KMS-11 (cell line): ENCODE data around the gene NFATC1.

Source experiments
- H2AFZ ChIP-seq: fragments of 200-600 bp; sonication (generic); 2 replicates; pipeline ENCODE4 v1.6.1; 2016; ENCODE audit warnings: antibody characterized with exemption, mixed run types, low read depth
- H3K27ac ChIP-seq: fragments of 200-600 bp; sonication (generic); 2 replicates; pipeline ENCODE4 v1.6.1; 2016; ENCODE audit warnings: mild to moderate bottlenecking, mixed run types
- H3K27me3 ChIP-seq: fragments of 200-600 bp; sonication (generic); 2 replicates; pipeline ENCODE4 v1.6.1; 2017; ENCODE audit warnings: mild to moderate bottlenecking, low read depth, mixed run types, moderate library complexity; ENCODE audit not compliant: insufficient read depth
- H3K36me3 ChIP-seq: fragments of 200-600 bp; sonication (generic); 2 replicates; pipeline ENCODE4 v1.6.1; 2017; ENCODE audit warnings: mild to moderate bottlenecking, mixed run types; ENCODE audit not compliant: insufficient read depth
- H3K4me1 ChIP-seq: fragments of 200-600 bp; sonication (generic); 2 replicates; pipeline ENCODE4 v1.6.1; 2016; ENCODE audit warnings: mild to moderate bottlenecking, low read depth, mixed run types; ENCODE audit not compliant: poor library complexity, severe bottlenecking
- H3K4me2 ChIP-seq: fragments of 200-600 bp; sonication (generic); 2 replicates; pipeline ENCODE4 v1.7.0; 2016; ENCODE audit warnings: mild to moderate bottlenecking, mixed run types
- H3K4me3 ChIP-seq: fragments of 200-600 bp; sonication (generic); IDR thresholded peaks from 2 replicates; pipeline ENCODE4 v1.6.1; 2017; ENCODE audit warnings: low read depth, low read length, mixed read lengths; ENCODE audit not compliant: insufficient read depth
- H3K79me2 ChIP-seq: fragments of 200-600 bp; sonication (generic); 2 replicates; pipeline ENCODE4 v1.6.1; 2016; ENCODE audit warnings: low read depth, mixed run types; ENCODE audit not compliant: insufficient read depth
- H3K9ac ChIP-seq: fragments of 200-600 bp; sonication (generic); 2 replicates; pipeline ENCODE4 v1.6.1; 2016; ENCODE audit warnings: mild to moderate bottlenecking, mixed run types
- H4K20me1 ChIP-seq: fragments of 200-600 bp; sonication (generic); 2 replicates; pipeline ENCODE4 v1.6.1; 2016; ENCODE audit warnings: mild to moderate bottlenecking, mixed run types; ENCODE audit not compliant: insufficient read depth
- TF ChIP-seq, protein P1 (sequence below): fragments of 200-600 bp; sonication (generic); conservative IDR thresholded peaks from 2 replicates; pipeline ENCODE4 v1.6.1; 2017; ENCODE audit warnings: low read depth, mild to moderate bottlenecking, antibody characterized with exemption, low read length, moderate library complexity, mixed read lengths

Gene NFATC1

DNA sequence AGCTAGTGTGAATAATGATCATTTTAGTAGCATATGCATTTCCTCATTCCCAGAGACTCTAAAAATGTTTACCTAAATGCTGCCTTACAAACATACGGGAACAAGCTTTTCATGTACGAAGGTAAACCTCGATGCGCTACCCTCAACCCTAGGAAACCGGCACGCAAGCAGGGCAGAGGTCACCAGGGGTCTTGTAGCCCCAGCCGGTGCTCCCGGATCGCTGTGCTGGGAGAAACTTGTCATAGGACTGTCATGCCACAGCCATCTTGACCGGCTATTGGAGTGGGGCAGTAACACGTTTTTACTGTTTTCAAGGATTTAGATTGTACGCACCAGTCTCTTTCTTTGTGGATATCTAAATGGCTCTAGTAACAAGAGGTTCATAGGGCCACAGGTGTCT lies 34.8 kb upstream of the NFATC1 start:
- H3K27ac ChIP-seq: no peak overlapping the region
- no peak overlapping the region for H3K4me3 ChIP-seq
- no peak overlapping the region for H3K9ac ChIP-seq
- TF ChIP-seq, protein P1, sequence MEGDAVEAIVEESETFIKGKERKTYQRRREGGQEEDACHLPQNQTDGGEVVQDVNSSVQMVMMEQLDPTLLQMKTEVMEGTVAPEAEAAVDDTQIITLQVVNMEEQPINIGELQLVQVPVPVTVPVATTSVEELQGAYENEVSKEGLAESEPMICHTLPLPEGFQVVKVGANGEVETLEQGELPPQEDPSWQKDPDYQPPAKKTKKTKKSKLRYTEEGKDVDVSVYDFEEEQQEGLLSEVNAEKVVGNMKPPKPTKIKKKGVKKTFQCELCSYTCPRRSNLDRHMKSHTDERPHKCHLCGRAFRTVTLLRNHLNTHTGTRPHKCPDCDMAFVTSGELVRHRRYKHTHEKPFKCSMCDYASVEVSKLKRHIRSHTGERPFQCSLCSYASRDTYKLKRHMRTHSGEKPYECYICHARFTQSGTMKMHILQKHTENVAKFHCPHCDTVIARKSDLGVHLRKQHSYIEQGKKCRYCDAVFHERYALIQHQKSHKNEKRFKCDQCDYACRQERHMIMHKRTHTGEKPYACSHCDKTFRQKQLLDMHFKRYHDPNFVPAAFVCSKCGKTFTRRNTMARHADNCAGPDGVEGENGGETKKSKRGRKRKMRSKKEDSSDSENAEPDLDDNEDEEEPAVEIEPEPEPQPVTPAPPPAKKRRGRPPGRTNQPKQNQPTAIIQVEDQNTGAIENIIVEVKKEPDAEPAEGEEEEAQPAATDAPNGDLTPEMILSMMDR: no peak
- no peaks in the 10 kb centered on the region for H3K79me2 ChIP-seq
- H3K27me3 ChIP-seq: no peaks in the 10 kb centered on the region
- peaks cover 6% of the 10 kb centered on the region; the same call in 1 of the 2 replicates for H3K36me3 ChIP-seq
- H2AFZ ChIP-seq: no peak overlapping the region
- peaks cover 13% of the 10 kb centered on the region for H3K4me1 ChIP-seq
- H3K4me2 ChIP-seq: no peak overlapping the region
- H4K20me1 ChIP-seq: no peaks in the 10 kb centered on the region

DNA sequence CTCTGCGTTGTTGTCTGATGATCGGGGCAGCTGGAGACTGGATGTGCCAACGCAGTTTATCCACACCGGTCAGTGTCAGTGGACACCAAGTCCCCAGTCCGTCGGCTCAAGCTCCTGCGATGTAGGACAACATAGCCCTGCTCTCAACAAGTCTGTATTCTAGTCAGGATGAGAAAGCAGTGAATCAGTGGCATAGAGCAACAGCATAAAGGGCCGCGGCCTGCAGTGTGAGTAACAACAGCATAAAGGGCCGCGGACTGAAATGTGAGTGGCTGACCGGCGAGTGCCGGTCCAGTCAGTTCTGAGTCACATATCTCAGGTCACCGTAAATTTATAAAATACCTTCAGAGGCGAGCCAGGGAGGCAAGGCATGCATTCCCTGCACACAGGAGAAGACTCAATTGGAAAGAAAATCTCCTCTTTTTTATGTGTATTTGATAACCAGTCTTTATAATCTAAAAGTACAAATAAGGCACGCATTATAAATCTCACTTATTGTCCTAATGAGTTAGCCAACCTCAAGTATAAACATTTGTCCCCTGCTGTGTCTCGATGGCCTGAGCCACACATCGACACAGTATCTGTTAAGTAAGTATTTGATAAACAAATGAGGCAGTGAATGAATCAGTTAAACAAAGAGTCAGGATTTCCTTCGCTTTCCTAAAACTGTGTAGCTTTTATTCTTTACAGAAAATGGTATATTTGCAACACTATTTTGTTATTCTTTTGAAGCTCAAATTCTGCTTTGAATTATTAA lies 33.8 kb upstream of the NFATC1 start:
- Histone ChIP-seq H3K9ac (no peak overlapping the region), H3K27ac (no peak overlapping the region), H3K4me3 (no peak overlapping the region), H3K36me3 (peaks cover 6% of the 10 kb centered on the region; the same call in 1 of the 2 replicates), H2AFZ (no peak overlapping the region), H4K20me1 (no peaks in the 10 kb centered on the region), H3K4me1 (peaks cover 13% of the 10 kb centered on the region), H3K27me3 (no peaks in the 10 kb centered on the region), H3K4me2 (no peak overlapping the region), H3K79me2 (no peaks in the 10 kb centered on the region)
- TF ChIP-seq, protein P1: no peak

DNA sequence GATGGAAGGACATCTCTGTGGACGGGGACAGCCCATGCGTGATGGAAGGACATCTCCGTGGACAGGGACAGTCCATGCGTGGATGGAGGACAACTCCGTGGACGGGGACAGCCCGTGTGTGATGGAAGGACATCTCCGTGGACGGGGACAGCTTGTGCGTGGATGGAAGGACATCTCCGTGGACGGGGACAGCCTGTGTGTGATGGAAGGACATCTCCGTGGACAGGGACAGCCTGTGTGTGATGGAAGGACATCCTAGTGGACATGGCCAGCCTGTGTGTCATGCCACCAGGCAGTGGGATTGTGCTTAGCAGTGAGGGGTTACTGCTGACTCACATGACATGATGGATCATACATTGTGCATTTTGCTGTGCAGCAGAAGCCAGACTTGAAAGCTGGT lies 30.0 kb upstream of the NFATC1 start:
- peaks cover 3% of the 10 kb centered on the region; the same call in 1 of the 2 replicates for H3K36me3 ChIP-seq
- H4K20me1 ChIP-seq: no peaks in the 10 kb centered on the region
- TF ChIP-seq, protein P1: no peak
- no peak overlapping the region for H3K4me3 ChIP-seq
- no peaks in the 10 kb centered on the region for H3K4me1 ChIP-seq
- no peak overlapping the region for H3K4me2 ChIP-seq
- no peak overlapping the region for H3K27ac ChIP-seq
- H2AFZ ChIP-seq: no peak overlapping the region
- no peaks in the 10 kb centered on the region for H3K79me2 ChIP-seq
- no peaks in the 10 kb centered on the region for H3K27me3 ChIP-seq
- H3K9ac ChIP-seq: no peak overlapping the region

DNA sequence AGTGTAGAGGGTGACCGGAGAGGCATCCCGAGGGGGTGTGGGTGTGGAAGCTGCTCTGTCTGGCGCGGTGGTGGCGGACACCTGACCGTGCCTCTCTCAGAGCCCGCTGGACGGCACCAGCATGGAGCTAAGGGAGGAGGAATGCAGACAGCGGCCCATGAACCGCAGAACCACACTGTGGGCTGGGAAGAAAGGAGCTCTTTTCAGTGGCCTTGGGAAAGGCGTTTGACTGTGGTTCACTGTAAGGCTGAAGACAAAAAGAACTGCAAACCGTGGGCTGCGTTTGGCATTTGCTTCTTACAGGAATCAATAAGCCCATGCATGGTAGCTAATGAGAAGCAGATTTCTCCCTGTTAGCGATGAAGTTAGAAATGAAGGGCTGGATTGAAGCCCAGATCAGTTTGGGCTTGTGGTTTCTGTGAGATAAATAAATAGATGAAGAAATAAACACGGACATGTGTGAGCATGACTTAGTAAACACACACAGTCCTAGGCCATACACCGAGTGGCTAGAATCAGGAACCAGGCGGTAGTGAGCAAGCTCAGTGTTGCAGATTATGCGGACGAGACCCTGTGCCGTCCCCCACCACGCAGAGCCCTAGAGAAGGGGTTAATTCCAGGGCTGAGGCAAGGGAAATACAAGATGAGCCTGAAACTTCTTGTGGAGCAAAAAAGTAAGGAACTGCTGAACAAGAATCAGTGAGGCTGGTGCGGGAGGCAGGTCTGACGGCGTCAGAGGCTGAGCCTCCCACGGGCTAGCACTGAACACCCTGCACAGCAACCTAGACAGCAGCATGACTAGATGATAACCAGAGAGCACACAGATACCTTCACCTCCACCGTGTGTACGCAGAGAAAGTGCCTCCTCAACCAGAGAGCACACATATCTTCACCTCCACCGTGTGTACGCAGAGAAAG lies 29.3 kb upstream of the NFATC1 start:
- Histone ChIP-seq H3K27ac (no peak overlapping the region), H4K20me1 (no peaks in the 10 kb centered on the region)

More for the DNA sequence above, 29.3 kb upstream of the NFATC1 start:
- TF ChIP-seq, protein P1: no peak
- Histone ChIP-seq H3K9ac (no peak overlapping the region), H3K27me3 (no peaks in the 10 kb centered on the region), H3K79me2 (no peaks in the 10 kb centered on the region), H3K4me3 (no peak overlapping the region), H2AFZ (no peak overlapping the region), H3K4me1 (no peaks in the 10 kb centered on the region), H3K4me2 (no peak overlapping the region), H3K36me3 (peaks cover under 1% of the 10 kb centered on the region; the same call in 1 of the 2 replicates)
